LNCAP (cell line): ENCODE data around the gene C12orf54.

Experiments
- CTCF ChIP-seq: fragments of 450-650 bp; IDR thresholded peaks from 2 replicates; pipeline ENCODE4 v1.5.1; 2017; ENCODE audit warnings: mild to moderate bottlenecking

The C12orf54 gene

GRCh38 chr12:48454667-48455066 lies 27.6 kb upstream of the C12orf54 start:
- peak; percentile 55; the same call in 1 of the 2 replicates for TF ChIP-seq CTCF

- TF ChIP-seq CTCF, result no peak
Measured at GRCh38 chr12:48455116-48455515, 27.2 kb upstream of the C12orf54 start.

GRCh38 chr12:48459259-48459658 lies 23.0 kb upstream of the C12orf54 start:
- TF ChIP-seq CTCF, result no peak

- TF ChIP-seq CTCF, result no peak
Measured at GRCh38 chr12:48472259-48472658, 10.0 kb upstream of the C12orf54 start, which contains the start of gene ANP32D. ANP32D (plus strand) TSS chr12:48472559; CDS start chr12:48472665, 106 bp downstream.

- TF ChIP-seq CTCF, result no peak
Measured at GRCh38 chr12:48473061-48473460, 9.2 kb upstream of the C12orf54 start.

GRCh38 chr12:48482930-48483329 lies 632 bp downstream of the C12orf54 start:
- no peak for TF ChIP-seq CTCF

GRCh38 chr12:48486261-48486660 lies 4.0 kb downstream of the C12orf54 start:
- no peak for TF ChIP-seq CTCF

- TF ChIP-seq CTCF, result no peak
Measured at GRCh38 chr12:48486679-48487078, 4.4 kb downstream of the C12orf54 start.
